HL-60 (cell line): ENCODE measurements around the gene FBXL7.

Experiments used
- DNase-seq, 2 experiments: peaks; one replicate each; pipeline ENCODE4 v3.0.0-alpha.2; 2010 to 2020; ENCODE audit warnings: low read depth in 1 of 2, low spot score in 1 of 2
- H3K27ac ChIP-seq: fragments of 250-450 bp; sonication (Bioruptor Pico); replicated peaks from 2 replicates; pipeline ENCODE4 v1.5.1; 2020; ENCODE audit warnings: mild to moderate bottlenecking, moderate library complexity
- H3K27me3 ChIP-seq: fragments of 250-450 bp; sonication (Bioruptor Pico); 2 replicates; pipeline ENCODE4 v1.5.1; 2021; ENCODE audit warnings: mild to moderate bottlenecking, moderate library complexity; ENCODE audit not compliant: insufficient read depth, poor library complexity, severe bottlenecking
- H3K4me3 ChIP-seq: replicated peaks from 2 replicates; pipeline ENCODE4 v1.5.1; 2011; ENCODE audit warnings: mild to moderate bottlenecking, control low read depth, low read length; ENCODE audit not compliant: insufficient read depth
- CTCF ChIP-seq: IDR thresholded peaks from one replicate; pipeline ENCODE4 v1.5.1; 2011; ENCODE audit warnings: low read length, control low read depth, inconsistent platforms; ENCODE audit not compliant: insufficient read depth
- GABPA ChIP-seq: IDR thresholded peaks from 2 replicates; pipeline ENCODE4 v1.6.1; 2012; ENCODE audit warnings: low read depth
- POLR2AphosphoS5 ChIP-seq: IDR thresholded peaks from 2 replicates; pipeline ENCODE4 v1.6.1; 2012; ENCODE audit warnings: low read depth
- REST ChIP-seq: IDR thresholded peaks from 2 replicates; pipeline ENCODE4 v1.6.1; 2012; ENCODE audit warnings: low read depth; ENCODE audit not compliant: insufficient replicate concordance
- SPI1 ChIP-seq: IDR thresholded peaks from 2 replicates; pipeline ENCODE4 v1.6.1; 2012; ENCODE audit warnings: low read depth, mild to moderate bottlenecking, borderline replicate concordance

The FBXL7 gene

GRCh38 chr5:15819617-15820016 lies 319.6 kb downstream of the FBXL7 start:
- TF ChIP-seq SPI1 (no peak), CTCF (no peak), REST (no peak), GABPA (no peak), POLR2AphosphoS5 (no peak)
- Histone ChIP-seq H3K27me3 (no peaks in the 10 kb centered on the region), H3K27ac (no peak overlapping the region), H3K4me3 (no peak overlapping the region)
- DNase-seq, result no peak

GRCh38 chr5:15821506-15821905 lies 321.5 kb downstream of the FBXL7 start:
- no peak for TF ChIP-seq GABPA
- no peak for TF ChIP-seq POLR2AphosphoS5
- TF ChIP-seq CTCF, result no peak
- no peak for DNase-seq
- Histone ChIP-seq H3K27me3 (no peaks in the 10 kb centered on the region), H3K27ac (no peak overlapping the region), H3K4me3 (no peak overlapping the region)

- Histone ChIP-seq H3K4me3 (no peak overlapping the region), H3K27ac (no peak overlapping the region), H3K27me3 (no peaks in the 10 kb centered on the region)
- DNase-seq, result no peak
- TF ChIP-seq CTCF (no peak), GABPA (no peak), REST (no peak)
Observed at GRCh38 chr5:15823398-15823797, 323.4 kb downstream of the FBXL7 start.

GRCh38 chr5:15827741-15828140 lies 327.8 kb downstream of the FBXL7 start:
- TF ChIP-seq SPI1 (no peak), POLR2AphosphoS5 (no peak), GABPA (no peak), CTCF (no peak), REST (no peak)
- no peaks in the 10 kb centered on the region for H3K27me3 ChIP-seq
- no peak overlapping the region for H3K27ac ChIP-seq
- no peak for DNase-seq
- H3K4me3 ChIP-seq, result no peak overlapping the region
